OCI-LY3 (cell line): Measurements from ENCODE around the gene CERKL.

Experiments
- H2AFZ ChIP-seq: fragments of 200-600, 300-600 bp; shearing (Covaris generic); 2 replicates; pipeline ENCODE4 v1.6.0; 2014; ENCODE audit warnings: antibody characterized with exemption, low read depth, low read length
- H3K27ac ChIP-seq: fragments of 200-600, 300-600 bp; sonication (generic); 2 replicates; pipeline ENCODE4 v1.5.1; 2014; ENCODE audit warnings: mild to moderate bottlenecking, low read length, moderate library complexity, mixed read lengths
- H3K27me3 ChIP-seq: fragments of 200-600, 300-600 bp; sonication (generic); 2 replicates; pipeline ENCODE4 v1.6.1; 2014; ENCODE audit warnings: low read depth, low read length, mixed read lengths
- H3K36me3 ChIP-seq: fragments of 200-600, 300-600 bp; sonication (generic); replicated peaks from 2 replicates; pipeline ENCODE3; 2014; ENCODE audit warnings: low read depth, low read length, mixed read lengths
- H3K4me1 ChIP-seq: fragments of 300-600, 200-600 bp; sonication (generic); 2 replicates; pipeline ENCODE4 v1.6.1; 2014; ENCODE audit warnings: low read length, mixed read lengths
- H3K4me2 ChIP-seq: fragments of 200-600, 300-600 bp; sonication (generic); 2 replicates; pipeline ENCODE4 v1.6.1; 2014; ENCODE audit warnings: low read length, mixed read lengths
- H3K4me3 ChIP-seq: fragments of 300-600, 200-600 bp; sonication (generic); 2 replicates; pipeline ENCODE4 v1.5.1; 2014; ENCODE audit warnings: antibody characterized with exemption, mild to moderate bottlenecking, low read length, moderate library complexity
- H3K79me2 ChIP-seq: fragments of 300-600, 200-600 bp; shearing (Covaris generic); 2 replicates; pipeline ENCODE4 v1.6.1; 2014; ENCODE audit warnings: mild to moderate bottlenecking, low read length, mixed read lengths
- H3K9ac ChIP-seq: fragments of 300-600, 200-600 bp; shearing (Covaris generic); 2 replicates; pipeline ENCODE4 v1.6.0; 2014; ENCODE audit warnings: mild to moderate bottlenecking, low read length, moderate library complexity
- H3K9me3 ChIP-seq: fragments of 200-600, 300-600 bp; shearing (Covaris generic); 2 replicates; pipeline ENCODE4 v1.6.1; 2014; ENCODE audit warnings: low read length, mixed read lengths; ENCODE audit not compliant: insufficient read depth
- H4K20me1 ChIP-seq: fragments of 200-600, 300-600 bp; sonication (generic); 2 replicates; pipeline ENCODE4 v1.6.1; 2016; ENCODE audit warnings: low read length, mixed read lengths; ENCODE audit not compliant: insufficient read depth
- CTCF ChIP-seq: fragments of 200-600, 300-600 bp; sonication (generic); IDR thresholded peaks from 2 replicates; pipeline ENCODE4 v1.5.1; 2014; ENCODE audit warnings: antibody characterized with exemption, low read length, low read depth
- EZH2phosphoT487 ChIP-seq: fragments of 200-600 bp; shearing (Covaris generic); IDR thresholded peaks from 2 replicates; pipeline ENCODE4 v1.6.1; 2018; ENCODE audit warnings: antibody characterized with exemption, mixed run types, low read depth

CERKL gene

GRCh38 chr2:181675254-181675653 lies 18.3 kb upstream of the CERKL start:
- TF ChIP-seq EZH2phosphoT487, result no peak
- no peak for TF ChIP-seq CTCF
- no peaks in the 10 kb centered on the region for H3K27me3 ChIP-seq

GRCh38 chr2:181674461-181674860 lies 17.6 kb upstream of the CERKL start:
- no peak overlapping the region for H3K4me3 ChIP-seq
- H3K36me3 ChIP-seq, result no peaks in the 10 kb centered on the region
- peaks cover 42% of the 10 kb centered on the region for H3K4me1 ChIP-seq
- H3K27me3 ChIP-seq, result no peaks in the 10 kb centered on the region
- no peak overlapping the region for H2AFZ ChIP-seq
- no peak overlapping the region for H3K27ac ChIP-seq
- no peak overlapping the region for H3K9ac ChIP-seq
- TF ChIP-seq EZH2phosphoT487 (no peak), CTCF (no peak)
- H4K20me1 ChIP-seq, result no peaks in the 10 kb centered on the region
- peak overlapping the region; percentile 45 for H3K4me2 ChIP-seq
- H3K79me2 ChIP-seq, result no peaks in the 10 kb centered on the region
- H3K9me3 ChIP-seq, result no peaks in the 10 kb centered on the region

More at GRCh38 chr2:181675254-181675653, 18.3 kb upstream of the CERKL start:
- Histone ChIP-seq H3K27ac (no peak overlapping the region), H3K36me3 (no peaks in the 10 kb centered on the region), H3K4me2 (peak overlapping the region; percentile 45; the same call in 1 of the 2 replicates), H3K9ac (no peak overlapping the region), H2AFZ (no peak overlapping the region), H4K20me1 (no peaks in the 10 kb centered on the region), H3K4me1 (peaks cover 42% of the 10 kb centered on the region), H3K9me3 (no peaks in the 10 kb centered on the region), H3K79me2 (no peaks in the 10 kb centered on the region), H3K4me3 (no peak overlapping the region)

- no peaks in the 10 kb centered on the region for H3K9me3 ChIP-seq
- H3K4me2 ChIP-seq, result peak overlapping the region; percentile 75
- H3K4me3 ChIP-seq, result peak overlapping the region; percentile 26
- no peaks in the 10 kb centered on the region for H3K79me2 ChIP-seq
- no peaks in the 10 kb centered on the region for H3K27me3 ChIP-seq
- no peak overlapping the region for H2AFZ ChIP-seq
- TF ChIP-seq EZH2phosphoT487, result no peak
- TF ChIP-seq CTCF, result no peak
- no peaks in the 10 kb centered on the region for H3K36me3 ChIP-seq
- H4K20me1 ChIP-seq, result no peaks in the 10 kb centered on the region
- peaks cover 46% of the 10 kb centered on the region for H3K4me1 ChIP-seq
- peak overlapping the region; percentile 72 for H3K27ac ChIP-seq
- H3K9ac ChIP-seq, result peak overlapping the region; percentile 13; the same call in 1 of the 2 replicates
These were observed 16.3 kb upstream of the CERKL start for GRCh38 chr2:181673173-181673572.

GRCh38 chr2:181672255-181673008 lies 15.5 kb upstream of the CERKL start:
- Histone ChIP-seq H3K9ac (peak overlapping the region; percentile 13; the same call in 1 of the 2 replicates), H3K27me3 (no peaks in the 10 kb centered on the region), H3K9me3 (no peaks in the 10 kb centered on the region), H3K4me1 (peaks cover 46% of the 10 kb centered on the region), H3K36me3 (no peaks in the 10 kb centered on the region), H3K27ac (peak overlapping the region; percentile 72), H2AFZ (no peak overlapping the region), H4K20me1 (no peaks in the 10 kb centered on the region), H3K79me2 (no peaks in the 10 kb centered on the region), H3K4me2 (peak overlapping the region; percentile 75), H3K4me3 (peak overlapping the region; percentile 26)
- TF ChIP-seq EZH2phosphoT487 (no peak), CTCF (no peak)
